Astrocyte of the spinal cord (primary cell): ENCODE data around the gene EARS2.
"Not testable (repeated sequence)": the region's sequence is repeated elsewhere in the genome, so short reads cannot be mapped to it uniquely, and the experiment has no call there.

Experiments
- DNase-seq: peaks from one replicate; pipeline ENCODE4 v3.0.0; 2011; ENCODE audit warnings: low read depth, low spot score
- H3K4me3 ChIP-seq: 2 replicates; pipeline ENCODE4 v1.5.1; 2011; ENCODE audit warnings: low read depth, mild to moderate bottlenecking, low read length, moderate library complexity
- CTCF ChIP-seq: IDR thresholded peaks from 2 replicates; pipeline ENCODE4 v1.5.1; 2012; ENCODE audit warnings: low read depth, mild to moderate bottlenecking, low read length, inconsistent platforms
- in situ Hi-C: cut with HindIII; loops from 2 replicates; pipeline ENCODE4 v1.10.0; 2017; ENCODE audit warnings: low sequenced_read_pairs

EARS2 gene

GRCh38 chr16:23561586-23561985 lies 4.4 kb upstream of the EARS2 start:
- DNase-seq = no peak
- in situ Hi-C loops = no loop called here
- no peak for TF ChIP-seq CTCF
- H3K4me3 ChIP-seq = no peak overlapping the region

GRCh38 chr16:23557779-23558702 lies 891 bp upstream of the EARS2 start:
- peak; percentile 25 for DNase-seq
- H3K4me3 ChIP-seq = peak overlapping the region; percentile 69
- TF ChIP-seq CTCF = no peak
- in situ Hi-C loops = no loop called here

GRCh38 chr16:23554536-23554935 lies 2.6 kb downstream of the EARS2 start:
- H3K4me3 ChIP-seq = no peak overlapping the region
- in situ Hi-C loops = no loop called here
- DNase-seq = no peak
- TF ChIP-seq CTCF = no peak

- no peak for TF ChIP-seq CTCF
- DNase-seq = no peak
- no peak overlapping the region for H3K4me3 ChIP-seq
- in situ Hi-C loops = no loop called here
Observed at GRCh38 chr16:23552161-23552560, 5.0 kb downstream of the EARS2 start.

GRCh38 chr16:23549938-23550337 lies 7.2 kb downstream of the EARS2 start:
- no peak for TF ChIP-seq CTCF
- in situ Hi-C loops = no loop called here
- H3K4me3 ChIP-seq = no peak overlapping the region

GRCh38 chr16:23544436-23544835 lies 12.7 kb downstream of the EARS2 start:
- no peak overlapping the region for H3K4me3 ChIP-seq
- no peak for DNase-seq
- no peak for TF ChIP-seq CTCF
- in situ Hi-C loops = no loop called here

More at GRCh38 chr16:23549938-23550337, 7.2 kb downstream of the EARS2 start:
- no peak for DNase-seq

- DNase-seq, H3K4me3 ChIP-seq, in situ Hi-C loops: not testable (repeated sequence)
Observed at GRCh38 chr16:23540817-23541178, 16.4 kb downstream of the EARS2 start.
